ENCODE results near the gene PSMB11. TPM values are rescaled to one million over a fixed set of nuclear protein-coding genes. Genes with fewer than 3 reads are reported as not detected.

PSMB11 gene
- total and polyA plus RNA-seq, 8 donors, result 0.05 TPM; not detected in 7

DNA sequence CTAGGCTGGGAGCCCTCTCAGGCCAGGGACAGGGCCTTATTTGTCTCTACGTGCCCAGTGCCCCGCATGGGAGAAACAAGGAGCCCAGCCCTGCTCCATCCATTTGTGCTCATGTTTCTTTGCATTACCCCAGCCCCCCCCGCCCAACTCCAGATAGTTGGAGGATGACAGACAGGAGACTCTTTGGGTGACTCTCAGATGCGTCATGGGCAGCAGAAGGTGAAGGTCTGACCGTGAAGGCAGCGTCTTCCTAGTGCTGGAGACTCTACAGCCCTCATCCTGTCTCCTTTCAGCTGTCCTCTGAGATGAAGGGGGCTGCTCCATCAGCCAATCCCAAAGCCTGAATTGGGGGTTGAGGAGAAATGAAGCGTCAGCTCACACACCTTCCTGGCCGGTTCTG, 283 bp upstream of the PSMB11 start:
- no peak for DNase-seq
- no peaks in the 10 kb centered on the region for H3K36me3 ChIP-seq
- no peaks in the 10 kb centered on the region for H3K27me3 ChIP-seq
- intact Hi-C loops (cut with DNase I), result no loop called here
- TF ChIP-seq, protein P1, sequence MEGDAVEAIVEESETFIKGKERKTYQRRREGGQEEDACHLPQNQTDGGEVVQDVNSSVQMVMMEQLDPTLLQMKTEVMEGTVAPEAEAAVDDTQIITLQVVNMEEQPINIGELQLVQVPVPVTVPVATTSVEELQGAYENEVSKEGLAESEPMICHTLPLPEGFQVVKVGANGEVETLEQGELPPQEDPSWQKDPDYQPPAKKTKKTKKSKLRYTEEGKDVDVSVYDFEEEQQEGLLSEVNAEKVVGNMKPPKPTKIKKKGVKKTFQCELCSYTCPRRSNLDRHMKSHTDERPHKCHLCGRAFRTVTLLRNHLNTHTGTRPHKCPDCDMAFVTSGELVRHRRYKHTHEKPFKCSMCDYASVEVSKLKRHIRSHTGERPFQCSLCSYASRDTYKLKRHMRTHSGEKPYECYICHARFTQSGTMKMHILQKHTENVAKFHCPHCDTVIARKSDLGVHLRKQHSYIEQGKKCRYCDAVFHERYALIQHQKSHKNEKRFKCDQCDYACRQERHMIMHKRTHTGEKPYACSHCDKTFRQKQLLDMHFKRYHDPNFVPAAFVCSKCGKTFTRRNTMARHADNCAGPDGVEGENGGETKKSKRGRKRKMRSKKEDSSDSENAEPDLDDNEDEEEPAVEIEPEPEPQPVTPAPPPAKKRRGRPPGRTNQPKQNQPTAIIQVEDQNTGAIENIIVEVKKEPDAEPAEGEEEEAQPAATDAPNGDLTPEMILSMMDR (IDR thresholded peaks at IDR 0.05), result no peak
- no peaks in the 10 kb centered on the region for H3K4me1 ChIP-seq
- H3K4me3 ChIP-seq, result no peak overlapping the region
- H3K27ac ChIP-seq, result no peak overlapping the region
- no peak for FAIRE-seq
- WGBS, 2 donors, result 69 to 82% methylated on average over 8 of the region's 8 CpGs
- ATAC-seq, result no peak
- H3K9me3 ChIP-seq, result no peaks in the 10 kb centered on the region

- Histone ChIP-seq H3K4me3 (no peak overlapping the region), H3K4me1 (no peaks in the 10 kb centered on the region), H3K9me3 (no peaks in the 10 kb centered on the region), H3K27me3 (no peaks in the 10 kb centered on the region), H3K27ac (no peak overlapping the region), H3K36me3 (no peaks in the 10 kb centered on the region)
- FAIRE-seq (no peak), ATAC-seq (no peak), DNase-seq (no peak)
- WGBS, 2 donors, result 66 to 80% methylated on average over 6 of the region's 6 CpGs
- intact Hi-C loops (cut with DNase I), result no loop called here
- TF ChIP-seq, protein P1 (IDR thresholded peaks at IDR 0.05), result no peak
Observed at GRCh38 chr14:23043145-23043544, 1.1 kb downstream of the PSMB11 start.

GRCh38 chr14:23043754-23044153, 1.7 kb downstream of the PSMB11 start:
- H3K27me3 ChIP-seq, result no peaks in the 10 kb centered on the region
- TF ChIP-seq, protein P1 (IDR thresholded peaks at IDR 0.05), result no peak
- no peak overlapping the region for H3K27ac ChIP-seq
- no peaks in the 10 kb centered on the region for H3K9me3 ChIP-seq
- no peaks in the 10 kb centered on the region for H3K4me1 ChIP-seq
- ATAC-seq (no peak), FAIRE-seq (no peak), DNase-seq (no peak)
- WGBS, 2 donors, result 83 to 94% methylated on average over 3 of the region's 3 CpGs
- H3K4me3 ChIP-seq, result no peak overlapping the region
- no peaks in the 10 kb centered on the region for H3K36me3 ChIP-seq
- intact Hi-C loops (cut with DNase I), result no loop called here

DNA sequence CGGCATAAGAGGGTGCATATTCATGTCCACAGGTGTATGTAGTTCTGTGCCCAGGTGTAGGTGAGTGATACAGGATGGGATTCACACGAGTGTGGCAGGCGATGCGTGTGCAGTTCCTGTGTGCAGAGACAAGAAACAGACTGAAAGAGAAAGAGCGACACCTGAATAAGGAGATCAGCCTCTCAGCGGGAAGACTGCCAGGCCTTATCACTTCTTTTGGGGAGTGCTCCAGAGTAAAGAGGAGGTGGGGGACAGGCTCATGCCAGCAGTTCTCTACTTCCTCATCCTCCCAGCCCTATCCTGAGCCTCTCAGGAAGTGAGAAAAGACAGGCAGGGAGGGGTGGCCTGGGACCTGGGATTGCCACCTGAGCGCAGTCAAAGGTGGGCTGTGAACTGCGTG, 2.8 kb downstream of the PSMB11 start:
- no peak overlapping the region for H3K4me3 ChIP-seq
- H3K27ac ChIP-seq, result no peak overlapping the region
- DNase-seq, result no peak
- peak in 1 of 4 donors; percentile 12 for ATAC-seq
- TF ChIP-seq, protein P1 (IDR thresholded peaks at IDR 0.05), result no peak
- H3K9me3 ChIP-seq, result no peaks in the 10 kb centered on the region
- intact Hi-C loops (cut with DNase I), result loop anchor here in 1 of 3 donors (5.0 kb wide), 1 partner anchor 48 kb away; no protein-coding TSS in a partner anchor
- WGBS, 2 donors, result 83 to 86% methylated on average over 8 of the region's 8 CpGs
- H3K4me1 ChIP-seq, result no peaks in the 10 kb centered on the region
- H3K36me3 ChIP-seq, result no peaks in the 10 kb centered on the region
- H3K27me3 ChIP-seq, result no peaks in the 10 kb centered on the region
- no peak for FAIRE-seq

GRCh38 chr14:23045419-23046357, 3.7 kb downstream of the PSMB11 start:
- 70 to 72% methylated on average over 13 of the region's 13 CpGs for WGBS, 2 donors
- DNase-seq (no peak), FAIRE-seq (no peak), ATAC-seq (peak in 3 of 4 donors; percentile 11 to 66 (median 50))
- Histone ChIP-seq H3K27me3 (no peaks in the 10 kb centered on the region), H3K4me1 (no peaks in the 10 kb centered on the region), H3K9me3 (no peaks in the 10 kb centered on the region), H3K4me3 (no peak overlapping the region), H3K36me3 (no peaks in the 10 kb centered on the region), H3K27ac (no peak overlapping the region)
- intact Hi-C loops (cut with DNase I), result loop anchor here in 1 of 3 donors (5.0 kb wide), 1 partner anchor 48 kb away; no protein-coding TSS in a partner anchor
- TF ChIP-seq, protein P1 (IDR thresholded peaks at IDR 0.05), result no peak
